Measurements from ENCODE around the gene SPACA9.

- TF ChIP-seq GATA2 (IDR thresholded peaks at IDR 0.05; ENCODE audit: low read depth, low read length), result no peak
- TF ChIP-seq GATA3 (IDR thresholded peaks at IDR 0.05; ENCODE audit: low read depth, low read length), result no peak
Measured at GRCh38 chr9:132919614-132920268, 41.0 kb downstream of the SPACA9 start.
